ENCODE data around the gene OR6B1. TPM values are rescaled to one million over a fixed set of nuclear protein-coding genes. Genes with fewer than 3 reads are reported as not detected.

OR6B1 gene
- total and polyA plus RNA-seq, 2 donors (not counting 1 experiment from before 2014, with no cell fraction given), result not detected

DNA sequence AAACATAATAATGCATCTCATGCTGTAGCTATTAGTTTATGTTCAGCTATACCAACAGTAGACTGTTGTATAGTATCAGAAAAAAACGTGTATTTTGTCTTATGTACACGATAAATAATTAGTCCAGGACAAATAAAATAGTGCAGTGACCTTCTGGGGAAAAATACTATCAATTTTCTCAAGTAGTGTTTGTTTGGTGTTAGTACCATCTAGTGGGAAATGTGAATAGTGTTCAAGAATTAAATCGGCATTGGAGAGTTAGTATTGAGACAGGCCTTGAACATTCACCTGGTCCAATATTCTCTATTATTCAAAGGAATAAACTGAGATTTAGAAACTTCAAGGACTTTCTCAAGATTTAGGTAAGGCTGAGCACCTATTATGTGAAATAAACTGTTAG lies 26.9 kb downstream of the OR6B1 start:
- H3K9me3 ChIP-seq (ENCODE audit: control extremely low read depth in 1 of 3, control insufficient read depth in 2 of 3, insufficient read depth in 1 of 3, low read length in 2 of 3), result no peaks in the 10 kb centered on the region
- H3K4me1 Mint-ChIP-seq, result no peaks in the 10 kb centered on the region
- no peak overlapping the region for H3K4me3 Mint-ChIP-seq
- CTCF ChIA-PET, result no interaction called here
- no peaks in the 10 kb centered on the region for H3K4me1 ChIP-seq (ENCODE audit: control insufficient read depth in 2 of 2, insufficient read depth in 2 of 2, low read length in 2 of 2)
- TF ChIP-seq EZH2 (IDR thresholded peaks at IDR 0.05; ENCODE audit: borderline replicate concordance, insufficient read depth, low read depth, low read length, poor library complexity, severe bottlenecking), result no peak
- TF ChIP-seq, protein P1, sequence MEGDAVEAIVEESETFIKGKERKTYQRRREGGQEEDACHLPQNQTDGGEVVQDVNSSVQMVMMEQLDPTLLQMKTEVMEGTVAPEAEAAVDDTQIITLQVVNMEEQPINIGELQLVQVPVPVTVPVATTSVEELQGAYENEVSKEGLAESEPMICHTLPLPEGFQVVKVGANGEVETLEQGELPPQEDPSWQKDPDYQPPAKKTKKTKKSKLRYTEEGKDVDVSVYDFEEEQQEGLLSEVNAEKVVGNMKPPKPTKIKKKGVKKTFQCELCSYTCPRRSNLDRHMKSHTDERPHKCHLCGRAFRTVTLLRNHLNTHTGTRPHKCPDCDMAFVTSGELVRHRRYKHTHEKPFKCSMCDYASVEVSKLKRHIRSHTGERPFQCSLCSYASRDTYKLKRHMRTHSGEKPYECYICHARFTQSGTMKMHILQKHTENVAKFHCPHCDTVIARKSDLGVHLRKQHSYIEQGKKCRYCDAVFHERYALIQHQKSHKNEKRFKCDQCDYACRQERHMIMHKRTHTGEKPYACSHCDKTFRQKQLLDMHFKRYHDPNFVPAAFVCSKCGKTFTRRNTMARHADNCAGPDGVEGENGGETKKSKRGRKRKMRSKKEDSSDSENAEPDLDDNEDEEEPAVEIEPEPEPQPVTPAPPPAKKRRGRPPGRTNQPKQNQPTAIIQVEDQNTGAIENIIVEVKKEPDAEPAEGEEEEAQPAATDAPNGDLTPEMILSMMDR (IDR thresholded peaks at IDR 0.05), result no peak
- WGBS (ENCODE audit: insufficient coverage), result no CpG with 5 or more reads among the region's 3 CpGs
- H4K20me1 ChIP-seq (ENCODE audit: control insufficient read depth, insufficient read depth, low read length, poor library complexity, severe bottlenecking), result no peaks in the 10 kb centered on the region
- no peaks in the 10 kb centered on the region for H3K9me3 Mint-ChIP-seq (ENCODE audit: insufficient read depth)
- no peak overlapping the region for H3K27ac ChIP-seq (ENCODE audit: low read length in 2 of 2)
- DNase-seq (no peak), ATAC-seq (ENCODE audit: low read depth) (no peak)
- H3K4me2 ChIP-seq (replicated peaks; ENCODE audit: low read depth, low read length, poor library complexity, severe bottlenecking), result no peak overlapping the region
- POLR2A ChIA-PET, result no interaction called here
- peaks cover 11% of the 10 kb centered on the region for H3K27me3 Mint-ChIP-seq
- H3K4me3 ChIP-seq (ENCODE audit: control extremely low read depth in 1 of 5, extremely low read depth in 1 of 5, insufficient read depth in 1 of 5, low read depth in 2 of 5, low read length in 4 of 5), result no peak overlapping the region
- H3K27ac Mint-ChIP-seq, result no peak overlapping the region
- no peaks in the 10 kb centered on the region for H3K36me3 ChIP-seq (replicated peaks in 1 of 2; ENCODE audit: control extremely low read depth in 1 of 2, control insufficient read depth in 1 of 2, extremely low read depth in 1 of 2, insufficient read depth in 2 of 2, low read length in 1 of 2)
- intact Hi-C loops (cut with micrococcal nuclease), result no loop called here
- no peaks in the 10 kb centered on the region for H3K27me3 ChIP-seq (replicated peaks in 1 of 4; ENCODE audit: control extremely low read depth in 1 of 4, control insufficient read depth in 3 of 4, insufficient read depth in 4 of 4, low read length in 3 of 4)
- H2AFZ ChIP-seq (ENCODE audit: insufficient read depth, low read depth, low read length, poor library complexity, severe bottlenecking), result no peak overlapping the region
- no peaks in the 10 kb centered on the region for H3K79me2 ChIP-seq (ENCODE audit: control insufficient read depth, insufficient read depth, low read length)
- H3K9ac ChIP-seq (ENCODE audit: low read length), result no peak overlapping the region

DNA sequence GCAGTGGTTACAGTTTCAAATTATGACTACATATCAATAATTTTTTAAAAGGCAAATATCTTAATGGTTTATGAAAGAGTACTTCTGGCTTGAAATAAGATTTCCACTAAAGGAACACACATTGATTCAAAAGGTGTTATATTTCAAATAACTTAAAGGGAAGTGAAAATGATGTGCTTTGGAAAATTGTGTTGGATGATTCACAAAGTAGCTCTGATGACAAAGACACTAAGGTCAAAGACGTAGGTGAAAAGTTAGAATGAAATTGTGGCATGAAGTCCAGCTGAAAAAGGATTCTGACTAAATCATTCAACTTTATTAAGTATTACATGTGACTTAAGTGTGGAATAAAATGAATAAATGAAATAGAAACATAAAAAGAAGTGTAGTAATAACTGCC lies 27.9 kb downstream of the OR6B1 start:
- H4K20me1 ChIP-seq (ENCODE audit: control insufficient read depth, insufficient read depth, low read length, poor library complexity, severe bottlenecking), result no peaks in the 10 kb centered on the region
- no peaks in the 10 kb centered on the region for H3K9me3 ChIP-seq (ENCODE audit: control extremely low read depth in 1 of 3, control insufficient read depth in 2 of 3, insufficient read depth in 1 of 3, low read length in 2 of 3)
- no peak overlapping the region for H3K4me3 ChIP-seq (ENCODE audit: control extremely low read depth in 1 of 5, extremely low read depth in 1 of 5, insufficient read depth in 1 of 5, low read depth in 2 of 5, low read length in 4 of 5)
- H3K79me2 ChIP-seq (ENCODE audit: control insufficient read depth, insufficient read depth, low read length), result no peaks in the 10 kb centered on the region
- TF ChIP-seq EZH2 (IDR thresholded peaks at IDR 0.05; ENCODE audit: borderline replicate concordance, insufficient read depth, low read depth, low read length, poor library complexity, severe bottlenecking), result no peak
- TF ChIP-seq, protein P1 (IDR thresholded peaks at IDR 0.05), result no peak
- H2AFZ ChIP-seq (ENCODE audit: insufficient read depth, low read depth, low read length, poor library complexity, severe bottlenecking), result no peak overlapping the region
- Mint-ChIP-seq H3K27me3 (peaks cover 14% of the 10 kb centered on the region), H3K4me3 (no peak overlapping the region), H3K27ac (no peak overlapping the region), H3K9me3 (ENCODE audit: insufficient read depth) (no peaks in the 10 kb centered on the region), H3K4me1 (no peaks in the 10 kb centered on the region)
- H3K36me3 ChIP-seq (replicated peaks in 1 of 2; ENCODE audit: control extremely low read depth in 1 of 2, control insufficient read depth in 1 of 2, extremely low read depth in 1 of 2, insufficient read depth in 2 of 2, low read length in 1 of 2), result no peaks in the 10 kb centered on the region
- no CpG with 5 or more reads among the region's 1 CpG for WGBS (ENCODE audit: insufficient coverage)
- ATAC-seq (ENCODE audit: low read depth) (no peak), DNase-seq (no peak)
- no peak overlapping the region for H3K4me2 ChIP-seq (replicated peaks; ENCODE audit: low read depth, low read length, poor library complexity, severe bottlenecking)
- ChIA-PET CTCF (no interaction called here), POLR2A (no interaction called here)
- no peak overlapping the region for H3K9ac ChIP-seq (ENCODE audit: low read length)
- intact Hi-C loops (cut with micrococcal nuclease), result no loop called here
- H3K27ac ChIP-seq (ENCODE audit: low read length in 2 of 2), result no peak overlapping the region
- H3K4me1 ChIP-seq (ENCODE audit: control insufficient read depth in 2 of 2, insufficient read depth in 2 of 2, low read length in 2 of 2), result no peaks in the 10 kb centered on the region
- peaks cover 0 to 6% (median 0%) of the 10 kb centered on the region in 4 experiments for H3K27me3 ChIP-seq (replicated peaks in 1 of 4; ENCODE audit: control extremely low read depth in 1 of 4, control insufficient read depth in 3 of 4, insufficient read depth in 4 of 4, low read length in 3 of 4)
